ENCODE measurements around the gene TBCD.

- TF ChIP-seq POLR2A (IDR thresholded peaks at IDR 0.05) (no peak), POLR2AphosphoS5 (IDR thresholded peaks at IDR 0.05) (peak in 2 of 3 donors; percentile 69 to 89), EP300 (IDR thresholded peaks at IDR 0.05) (no peak)
- TF ChIP-seq, protein P1, sequence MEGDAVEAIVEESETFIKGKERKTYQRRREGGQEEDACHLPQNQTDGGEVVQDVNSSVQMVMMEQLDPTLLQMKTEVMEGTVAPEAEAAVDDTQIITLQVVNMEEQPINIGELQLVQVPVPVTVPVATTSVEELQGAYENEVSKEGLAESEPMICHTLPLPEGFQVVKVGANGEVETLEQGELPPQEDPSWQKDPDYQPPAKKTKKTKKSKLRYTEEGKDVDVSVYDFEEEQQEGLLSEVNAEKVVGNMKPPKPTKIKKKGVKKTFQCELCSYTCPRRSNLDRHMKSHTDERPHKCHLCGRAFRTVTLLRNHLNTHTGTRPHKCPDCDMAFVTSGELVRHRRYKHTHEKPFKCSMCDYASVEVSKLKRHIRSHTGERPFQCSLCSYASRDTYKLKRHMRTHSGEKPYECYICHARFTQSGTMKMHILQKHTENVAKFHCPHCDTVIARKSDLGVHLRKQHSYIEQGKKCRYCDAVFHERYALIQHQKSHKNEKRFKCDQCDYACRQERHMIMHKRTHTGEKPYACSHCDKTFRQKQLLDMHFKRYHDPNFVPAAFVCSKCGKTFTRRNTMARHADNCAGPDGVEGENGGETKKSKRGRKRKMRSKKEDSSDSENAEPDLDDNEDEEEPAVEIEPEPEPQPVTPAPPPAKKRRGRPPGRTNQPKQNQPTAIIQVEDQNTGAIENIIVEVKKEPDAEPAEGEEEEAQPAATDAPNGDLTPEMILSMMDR (IDR thresholded peaks at IDR 0.05) = no peak
Measured at GRCh38 chr17:82835766-82836512, 84.1 kb downstream of the TBCD start.
